Loucy (cell line): ENCODE data around the gene CKM.

ENCODE experiments used
- CTCF ChIP-seq: fragments of 200-600 bp; sonication (generic); conservative IDR thresholded peaks from 2 replicates; pipeline ENCODE4 v1.5.1; 2014; ENCODE audit warnings: mild to moderate bottlenecking, antibody characterized with exemption, low read length
- EZH2phosphoT487 ChIP-seq: fragments of 200-600 bp; IDR thresholded peaks from 2 replicates; pipeline ENCODE4 v1.6.1; 2018; ENCODE audit warnings: antibody characterized with exemption, mild to moderate bottlenecking, moderate library complexity, borderline replicate concordance

GRCh38 chr19:45331411-45331810, 8.7 kb upstream of the CKM start:
- TF ChIP-seq CTCF (no peak), EZH2phosphoT487 (no peak)
